Body of pancreas (tissue), 4 donors: ENCODE data around the gene USP49. TPM values are rescaled to one million over a fixed set of nuclear protein-coding genes. Genes with fewer than 3 reads are reported as not detected.

Experiments
- ATAC-seq: fragments of 150-250 bp; one replicate; pipeline ENCODE4 v1.9.1; 2016
- DNase-seq, 4 donors: peaks; one replicate each; pipeline ENCODE4 v3.0.0-alpha.2; 2019
- H3K27ac ChIP-seq, 4 donors: fragments of 200-600 bp; sonication (generic); 1 replicate in 3 of 4; 2 replicates in 1 of 4; pipeline versions ENCODE4 v1.5.1 to v1.6.1; 2016 to 2019; ENCODE audit warnings: mild to moderate bottlenecking in 1 of 4, mixed read lengths in 1 of 4, moderate library complexity in 1 of 4
- H3K27me3 ChIP-seq, 2 donors: fragments of 200-600 bp; sonication (generic); one replicate each; pipeline ENCODE4 v1.6.0; 2016; ENCODE audit warnings: mild to moderate bottlenecking in 1 of 2
- H3K36me3 ChIP-seq, 2 donors: fragments of 200-600 bp; sonication (generic); replicated peaks in 1 of 2; 2 replicates each; pipeline ENCODE4 v1.5.1; 2016; ENCODE audit warnings: low read depth in 2 of 2; ENCODE audit not compliant: insufficient read depth in 1 of 2
- H3K4me1 ChIP-seq: fragments of 200-600 bp; sonication (generic); one replicate; pipeline ENCODE4 v1.6.0; 2016
- H3K4me3 ChIP-seq, 2 donors: fragments of 200-600 bp; sonication (generic); 1 replicate in 1 of 2; 2 replicates in 1 of 2; pipeline ENCODE4 v1.5.1; 2016 to 2019
- H3K9me3 ChIP-seq, 3 donors: fragments of 200-600 bp; sonication (generic); 1 replicate in 2 of 3; 2 replicates in 1 of 3; pipeline ENCODE4 v1.5.1; 2016
- CTCF ChIP-seq, 7 experiments: fragments of 450-650 bp in 4 of 7; fragments of 200-600 bp in 3 of 7; sonication (generic) in 3 of 7; IDR thresholded peaks; one replicate each; pipeline ENCODE4 v1.5.1; 2016 to 2019; ENCODE audit warnings: antibody characterized with exemption in 7 of 7
- POLR2A ChIP-seq, 3 donors: fragments of 450-650 bp; IDR thresholded peaks; one replicate each; pipeline ENCODE4 v1.6.1; 2016; ENCODE audit warnings: antibody characterized with exemption in 3 of 3, mild to moderate bottlenecking in 2 of 3
- WGBS, 2 donors: methylation state at CpG; one replicate each; pipeline ENCODE4 v1.1.5; 2017; 5-methylcytosine and 5-hydroxymethylcytosine counted together
- intact Hi-C: fragments of 100-400 bp; cut with DNase I; formaldehyde crosslinking; loops from one replicate; pipeline ENCODE4 v1.15.1; 2023
- total RNA-seq, 2 donors: library from RNA; depleted of rRNA; stranded (reverse); fragments of >200 nt; gene quantifications; one replicate each; pipeline ENCODE4 v1.1.0, GENCODE V29; 2016

Gene USP49
- total RNA-seq, 2 donors from 2014 or later: 3.3 to 5.2 TPM

GRCh38 chr6:41747256-41748101, 147.7 kb downstream of the USP49 start, which contains the start of gene PGC:
PGC (minus strand) TSS chr6:41747397; CDS start chr6:41747334, 63 bp downstream.
- ATAC-seq (no peak), DNase-seq (peak in 1 of 4 donors; percentile 12)
- H3K36me3 ChIP-seq: no peaks in the 10 kb centered on the region
- H3K4me3 ChIP-seq: no peak within 1 kb of the TSS
- H3K4me1 ChIP-seq: peaks cover 11% of the 10 kb centered on the region
- no peaks in the 10 kb centered on the region for H3K27me3 ChIP-seq
- intact Hi-C loops: no loop called here
- 61 to 66% methylated on average over 15 of the region's 15 CpGs for WGBS, 2 donors
- no peak within 1 kb of the TSS for H3K27ac ChIP-seq
- H3K9me3 ChIP-seq: no peaks in the 10 kb centered on the region
- TF ChIP-seq POLR2A (IDR thresholded peaks at IDR 0.05) (no peak), CTCF (IDR thresholded peaks at IDR 0.05) (no peak)

- WGBS, 2 donors: 91 to 93% methylated on average over 10 of the region's 10 CpGs
- Histone ChIP-seq H3K4me3 (no peak overlapping the region), H3K27me3 (no peaks in the 10 kb centered on the region), H3K9me3 (no peaks in the 10 kb centered on the region), H3K36me3 (no peaks in the 10 kb centered on the region), H3K27ac (no peak overlapping the region), H3K4me1 (peaks cover 11% of the 10 kb centered on the region)
- intact Hi-C loops: no loop called here
- DNase-seq (no peak), ATAC-seq (no peak)
- TF ChIP-seq CTCF (IDR thresholded peaks at IDR 0.05) (no peak), POLR2A (IDR thresholded peaks at IDR 0.05) (no peak)
These were observed 149.1 kb downstream of the USP49 start for GRCh38 chr6:41746107-41746506.

GRCh38 chr6:41744236-41744787, 150.9 kb downstream of the USP49 start:
- H3K4me3 ChIP-seq: no peak overlapping the region
- DNase-seq (no peak), ATAC-seq (no peak)
- H3K27me3 ChIP-seq: no peaks in the 10 kb centered on the region
- H3K27ac ChIP-seq: no peak overlapping the region
- H3K36me3 ChIP-seq: no peaks in the 10 kb centered on the region
- 85 to 88% methylated on average over 5 to 7 of the region's 7 CpGs for WGBS, 2 donors
- intact Hi-C loops: no loop called here
- H3K4me1 ChIP-seq: peaks cover 11% of the 10 kb centered on the region
- no peak for TF ChIP-seq CTCF (IDR thresholded peaks at IDR 0.05)
- no peak for TF ChIP-seq POLR2A (IDR thresholded peaks at IDR 0.05)
- H3K9me3 ChIP-seq: no peaks in the 10 kb centered on the region

GRCh38 chr6:41743406-41744235, 151.6 kb downstream of the USP49 start:
- H3K4me3 ChIP-seq: no peak overlapping the region
- H3K27ac ChIP-seq: no peak overlapping the region
- ATAC-seq: no peak
- intact Hi-C loops: no loop called here
- H3K27me3 ChIP-seq: no peaks in the 10 kb centered on the region
- DNase-seq: no peak
- no peaks in the 10 kb centered on the region for H3K9me3 ChIP-seq
- H3K36me3 ChIP-seq: no peaks in the 10 kb centered on the region
- peaks cover 9% of the 10 kb centered on the region for H3K4me1 ChIP-seq
- no peak for TF ChIP-seq POLR2A (IDR thresholded peaks at IDR 0.05)
- TF ChIP-seq CTCF (IDR thresholded peaks at IDR 0.05): no peak
- 70 to 75% methylated on average over 4 to 6 of the region's 6 CpGs for WGBS, 2 donors
